GM21717 (cell line): ENCODE data around the gene RAB8B.
"Not testable (repeated sequence)": the region's sequence is repeated elsewhere in the genome, so short reads cannot be mapped to it uniquely, and the experiment has no call there.

ENCODE experiments used
- ATAC-seq: cut with Tn5 transposase; IDR thresholded peaks from one replicate; pipeline ENCODE4 v1.9.1; 2021; ENCODE audit warnings: mild to moderate bottlenecking, moderate library complexity; ENCODE audit not compliant: unreplicated experiment

The RAB8B gene

GRCh38 chr15:63233667-63234423 is 44.4 kb downstream of the RAB8B start:
- ATAC-seq: no peak

- no peak for ATAC-seq
These were observed 45.1 kb downstream of the RAB8B start for GRCh38 chr15:63234451-63234870.

- ATAC-seq: no peak
These were observed 46.9 kb downstream of the RAB8B start for GRCh38 chr15:63236272-63236671.

GRCh38 chr15:63237086-63237485 is 47.7 kb downstream of the RAB8B start:
- ATAC-seq: not testable (repeated sequence)

GRCh38 chr15:63238171-63238570 is 48.8 kb downstream of the RAB8B start:
- ATAC-seq: no peak

GRCh38 chr15:63238796-63239195 is 49.4 kb downstream of the RAB8B start:
- no peak for ATAC-seq

- no peak for ATAC-seq
These were observed 50.7 kb downstream of the RAB8B start for GRCh38 chr15:63240109-63240508.

GRCh38 chr15:63241316-63241715 is 51.9 kb downstream of the RAB8B start:
- ATAC-seq: no peak

GRCh38 chr15:63243101-63243500 is 53.7 kb downstream of the RAB8B start:
- ATAC-seq: no peak

- no peak for ATAC-seq
These were observed 54.4 kb downstream of the RAB8B start for GRCh38 chr15:63243776-63244175.

GRCh38 chr15:63244399-63244798 is 55.0 kb downstream of the RAB8B start:
- no peak for ATAC-seq

GRCh38 chr15:63244976-63245645 is 55.7 kb downstream of the RAB8B start:
- no peak for ATAC-seq

- no peak for ATAC-seq
These were observed 57.5 kb downstream of the RAB8B start for GRCh38 chr15:63246691-63247469.

GRCh38 chr15:63250312-63250965 is 61.0 kb downstream of the RAB8B start:
- no peak for ATAC-seq

- no peak for ATAC-seq
These were observed 62.3 kb downstream of the RAB8B start for GRCh38 chr15:63251701-63252100.

GRCh38 chr15:63252292-63252691 is 62.9 kb downstream of the RAB8B start:
- no peak for ATAC-seq

- ATAC-seq: no peak
These were observed 65.6 kb downstream of the RAB8B start for GRCh38 chr15:63254991-63255390.

- ATAC-seq: no peak
These were observed 66.1 kb downstream of the RAB8B start for GRCh38 chr15:63255489-63255990.

GRCh38 chr15:63256433-63257274 is 67.2 kb downstream of the RAB8B start:
- no peak for ATAC-seq

GRCh38 chr15:63258658-63259057 is 69.3 kb downstream of the RAB8B start:
- ATAC-seq: no peak
